Lung (tissue), 12 donors: Measurements from ENCODE around the gene PSD. TPM values are rescaled to one million over a fixed set of nuclear protein-coding genes. Genes with fewer than 3 reads are reported as not detected.

Experiments used
- ATAC-seq: fragments of 200-7000 bp; cut with Tn5 transposase; one replicate; pipeline ENCODE4 v1.9.1; 2020; ENCODE audit warnings: moderate number of reproducible peaks; ENCODE audit not compliant: insufficient read depth, low FRiP score
- DNase-seq, 3 donors: peaks; one replicate each; pipeline ENCODE4 v3.0.0-alpha.2; 2013 to 2017
- H3K27ac ChIP-seq, 2 donors: one replicate each; pipeline ENCODE4 v1.5.1; 2013; ENCODE audit warnings: mild to moderate bottlenecking in 2 of 2, moderate library complexity in 2 of 2, control low read depth in 1 of 2, inconsistent platforms in 1 of 2, low read depth in 1 of 2, low read length in 1 of 2
- H3K27me3 ChIP-seq, 3 donors: one replicate each; pipeline ENCODE4 v1.5.1; 2013; ENCODE audit warnings: low read length in 2 of 3; ENCODE audit not compliant: control insufficient read depth in 3 of 3, insufficient read depth in 3 of 3
- H3K36me3 ChIP-seq, 4 donors: one replicate each; pipeline ENCODE4 v1.5.1; 2013; ENCODE audit warnings: low read length in 4 of 4, mild to moderate bottlenecking in 1 of 4, moderate library complexity in 1 of 4; ENCODE audit not compliant: control insufficient read depth in 4 of 4, insufficient read depth in 4 of 4
- H3K4me1 ChIP-seq, 5 donors: one replicate each; pipeline ENCODE4 v1.5.1; 2013; ENCODE audit warnings: low read length in 5 of 5, mild to moderate bottlenecking in 2 of 5, moderate library complexity in 1 of 5; ENCODE audit not compliant: control insufficient read depth in 5 of 5, insufficient read depth in 5 of 5
- H3K4me3 ChIP-seq: one replicate; pipeline ENCODE4 v1.5.1; 2013; ENCODE audit warnings: mild to moderate bottlenecking, control low read depth, moderate library complexity
- H3K9ac ChIP-seq, 2 donors: one replicate each; pipeline ENCODE4 v1.5.1; 2013; ENCODE audit warnings: low read length in 2 of 2, control low read depth in 1 of 2; ENCODE audit not compliant: insufficient read depth in 1 of 2
- H3K9me3 ChIP-seq, 4 donors: one replicate each; pipeline ENCODE4 v1.5.1; 2013; ENCODE audit warnings: low read length in 3 of 4, mild to moderate bottlenecking in 1 of 4, moderate library complexity in 1 of 4; ENCODE audit not compliant: control insufficient read depth in 4 of 4, insufficient read depth in 3 of 4
- WGBS, 2 donors: extraction: QIAGEN DNeasy Blood & Tissue Kit; methylation state at CpG; one replicate each; pipeline ENCODE4 v1.1.7; 2013; 5-methylcytosine and 5-hydroxymethylcytosine counted together
- polyA plus RNA-seq, 2 donors: library from polyadenylated mRNA; stranded (reverse); fragments of 200-250 nt; gene quantifications; one replicate each; pipeline ENCODE4 v1.2.1, GENCODE V29; 2013
- total RNA-seq, 2 donors: library from RNA; depleted of rRNA in 1 of 2; stranded (reverse); fragments of >200 nt in 1 of 2; gene quantifications; one replicate each; pipeline ENCODE4 v1.2.1, GENCODE V29; 2014 to 2021
- TF ChIP-seq, protein P1 (sequence below): IDR thresholded peaks from 2 replicates; pipeline ENCODE4 v1.5.1; 2012; ENCODE audit warnings: mild to moderate bottlenecking; ENCODE audit errors: control extremely low read depth, extremely low read depth
- donor health status: control.
- donor health status: control.
- donor health status: Bipolar disorder and iron deficiency.
- donor health status: healthy.
- donor health status: DM: yes; HTN: yes; CAD: no.

The PSD gene
- total and polyA plus RNA-seq, 4 donors, result 1.1 to 5.3 (median 3.2) TPM

DNA sequence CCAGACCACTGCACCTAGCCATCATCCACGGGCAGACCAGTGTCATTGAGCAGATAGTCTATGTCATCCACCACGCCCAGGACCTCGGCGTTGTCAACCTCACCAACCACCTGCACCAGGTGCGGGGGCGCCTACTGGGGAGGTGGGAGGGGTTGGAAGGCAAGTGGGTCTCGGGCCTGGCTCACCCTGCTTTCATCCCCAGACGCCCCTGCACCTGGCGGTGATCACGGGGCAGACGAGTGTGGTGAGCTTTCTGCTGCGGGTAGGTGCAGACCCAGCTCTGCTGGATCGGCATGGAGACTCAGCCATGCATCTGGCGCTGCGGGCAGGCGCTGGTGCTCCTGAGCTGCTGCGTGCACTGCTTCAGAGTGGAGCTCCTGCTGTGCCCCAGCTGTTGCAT is 18.5 kb downstream of the PSD start:
- no peak for DNase-seq
- no peak for ATAC-seq
- Histone ChIP-seq H3K36me3 (peaks cover 0 to 36% (median 9%) of the 10 kb centered on the region in 4 donors), H3K4me3 (no peak overlapping the region), H3K9ac (peak overlapping the region; percentile 11 to 72), H3K9me3 (no peaks in the 10 kb centered on the region), H3K4me1 (peaks cover 0 to 16% (median 9%) of the 10 kb centered on the region in 5 donors), H3K27me3 (no peaks in the 10 kb centered on the region), H3K27ac (no peak overlapping the region)
- WGBS, 2 donors, result 89 to 94% methylated on average over 17 of the region's 17 CpGs
- TF ChIP-seq, protein P1, sequence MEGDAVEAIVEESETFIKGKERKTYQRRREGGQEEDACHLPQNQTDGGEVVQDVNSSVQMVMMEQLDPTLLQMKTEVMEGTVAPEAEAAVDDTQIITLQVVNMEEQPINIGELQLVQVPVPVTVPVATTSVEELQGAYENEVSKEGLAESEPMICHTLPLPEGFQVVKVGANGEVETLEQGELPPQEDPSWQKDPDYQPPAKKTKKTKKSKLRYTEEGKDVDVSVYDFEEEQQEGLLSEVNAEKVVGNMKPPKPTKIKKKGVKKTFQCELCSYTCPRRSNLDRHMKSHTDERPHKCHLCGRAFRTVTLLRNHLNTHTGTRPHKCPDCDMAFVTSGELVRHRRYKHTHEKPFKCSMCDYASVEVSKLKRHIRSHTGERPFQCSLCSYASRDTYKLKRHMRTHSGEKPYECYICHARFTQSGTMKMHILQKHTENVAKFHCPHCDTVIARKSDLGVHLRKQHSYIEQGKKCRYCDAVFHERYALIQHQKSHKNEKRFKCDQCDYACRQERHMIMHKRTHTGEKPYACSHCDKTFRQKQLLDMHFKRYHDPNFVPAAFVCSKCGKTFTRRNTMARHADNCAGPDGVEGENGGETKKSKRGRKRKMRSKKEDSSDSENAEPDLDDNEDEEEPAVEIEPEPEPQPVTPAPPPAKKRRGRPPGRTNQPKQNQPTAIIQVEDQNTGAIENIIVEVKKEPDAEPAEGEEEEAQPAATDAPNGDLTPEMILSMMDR, result no peak

GRCh38 chr10:102399217-102400021 is 19.2 kb downstream of the PSD start:
- peak overlapping the region; percentile 78 to 82 for H3K27ac ChIP-seq
- peaks cover 0 to 16% (median 13%) of the 10 kb centered on the region in 5 donors for H3K4me1 ChIP-seq
- peaks cover 0 to 36% (median 9%) of the 10 kb centered on the region in 4 donors for H3K36me3 ChIP-seq
- TF ChIP-seq, protein P1, result peak; percentile 92
- WGBS, 2 donors, result 4 to 5% methylated on average over 68 to 72 of the region's 72 CpGs
- H3K4me3 ChIP-seq, result peak overlapping the region; percentile 34
- ATAC-seq (peak; percentile 76), DNase-seq (peak; percentile 88 to 93 (median 92))
- no peaks in the 10 kb centered on the region for H3K27me3 ChIP-seq
- H3K9ac ChIP-seq, result peak overlapping the region; percentile 39 to 72
- no peaks in the 10 kb centered on the region for H3K9me3 ChIP-seq

GRCh38 chr10:102398172-102399020 is 20.2 kb downstream of the PSD start:
- H3K36me3 ChIP-seq, result peaks cover 0 to 36% (median 6%) of the 10 kb centered on the region in 4 donors
- WGBS, 2 donors, result 92% methylated on average over 21 of the region's 21 CpGs
- peaks cover 0 to 18% (median 14%) of the 10 kb centered on the region in 5 donors for H3K4me1 ChIP-seq
- H3K27ac ChIP-seq, result no peak overlapping the region
- ATAC-seq (no peak), DNase-seq (no peak)
- no peak overlapping the region for H3K4me3 ChIP-seq
- TF ChIP-seq, protein P1, result no peak
- no peaks in the 10 kb centered on the region for H3K9me3 ChIP-seq
- H3K27me3 ChIP-seq, result no peaks in the 10 kb centered on the region
- H3K9ac ChIP-seq, result no peak overlapping the region
